Ovary (tissue), 3 donors: ENCODE results near the gene PAK5.

Experiments used
- POLR2A ChIP-seq: fragments of 450-650 bp; IDR thresholded peaks from one replicate; pipeline ENCODE4 v1.6.1; 2017; ENCODE audit warnings: antibody characterized with exemption, mild to moderate bottlenecking, moderate library complexity
- TF ChIP-seq, protein P1 (sequence below), 3 donors: fragments of 450-650 bp in 2 of 3; fragments of 200-600 bp in 1 of 3; IDR thresholded peaks; one replicate each; pipeline versions ENCODE4 v1.5.1 to v1.8.0; 2016 to 2022; ENCODE audit warnings: antibody characterized with exemption in 3 of 3, mild to moderate bottlenecking in 1 of 3
- donor health status: DM: no; HTN: no; CAD: no.

DNA sequence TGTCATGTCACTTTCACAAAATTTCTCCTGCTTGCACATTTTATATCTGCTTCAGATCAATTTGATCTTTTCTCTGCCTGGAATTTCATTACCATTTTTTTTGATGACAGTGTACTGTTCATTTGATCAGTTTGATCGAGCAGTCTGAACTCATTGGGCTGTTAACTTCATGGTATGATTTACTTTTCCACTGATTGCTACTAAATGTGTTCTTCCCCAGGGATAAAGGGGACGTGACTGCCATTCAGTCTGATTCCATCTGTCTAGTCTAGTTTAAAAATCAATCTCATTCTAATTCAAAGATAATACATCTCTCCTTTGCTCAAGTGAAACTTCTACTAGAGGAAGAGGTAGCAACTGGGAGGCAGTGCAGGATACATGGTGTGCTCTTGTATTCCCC, 303.4 kb downstream of the PAK5 start:
- TF ChIP-seq, protein P1, sequence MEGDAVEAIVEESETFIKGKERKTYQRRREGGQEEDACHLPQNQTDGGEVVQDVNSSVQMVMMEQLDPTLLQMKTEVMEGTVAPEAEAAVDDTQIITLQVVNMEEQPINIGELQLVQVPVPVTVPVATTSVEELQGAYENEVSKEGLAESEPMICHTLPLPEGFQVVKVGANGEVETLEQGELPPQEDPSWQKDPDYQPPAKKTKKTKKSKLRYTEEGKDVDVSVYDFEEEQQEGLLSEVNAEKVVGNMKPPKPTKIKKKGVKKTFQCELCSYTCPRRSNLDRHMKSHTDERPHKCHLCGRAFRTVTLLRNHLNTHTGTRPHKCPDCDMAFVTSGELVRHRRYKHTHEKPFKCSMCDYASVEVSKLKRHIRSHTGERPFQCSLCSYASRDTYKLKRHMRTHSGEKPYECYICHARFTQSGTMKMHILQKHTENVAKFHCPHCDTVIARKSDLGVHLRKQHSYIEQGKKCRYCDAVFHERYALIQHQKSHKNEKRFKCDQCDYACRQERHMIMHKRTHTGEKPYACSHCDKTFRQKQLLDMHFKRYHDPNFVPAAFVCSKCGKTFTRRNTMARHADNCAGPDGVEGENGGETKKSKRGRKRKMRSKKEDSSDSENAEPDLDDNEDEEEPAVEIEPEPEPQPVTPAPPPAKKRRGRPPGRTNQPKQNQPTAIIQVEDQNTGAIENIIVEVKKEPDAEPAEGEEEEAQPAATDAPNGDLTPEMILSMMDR (IDR thresholded peaks at IDR 0.05): no peak
- TF ChIP-seq POLR2A: no peak
